GM18517 (cell line): ENCODE results near the gene EGFR.

Experiments
- ATAC-seq: cut with Tn5 transposase; IDR thresholded peaks from one replicate; pipeline ENCODE4 v1.9.1; 2021; ENCODE audit warnings: mild to moderate bottlenecking, moderate library complexity; ENCODE audit not compliant: unreplicated experiment

EGFR gene

GRCh38 chr7:55080000-55080623 lies 61.3 kb downstream of the EGFR start:
- no peak for ATAC-seq

- ATAC-seq: no peak
Observed at GRCh38 chr7:55081068-55081467, 62.3 kb downstream of the EGFR start.

GRCh38 chr7:55081472-55082227 lies 62.8 kb downstream of the EGFR start:
- no peak for ATAC-seq

GRCh38 chr7:55082228-55082603 lies 63.4 kb downstream of the EGFR start:
- ATAC-seq: no peak

GRCh38 chr7:55083206-55083605 lies 64.4 kb downstream of the EGFR start:
- no peak for ATAC-seq

GRCh38 chr7:55084307-55084706 lies 65.5 kb downstream of the EGFR start:
- ATAC-seq: no peak

- ATAC-seq: peak; percentile 14
Observed at GRCh38 chr7:55085511-55086412, 66.9 kb downstream of the EGFR start.

GRCh38 chr7:55086413-55087201 lies 67.8 kb downstream of the EGFR start:
- ATAC-seq: peak; percentile 73

- no peak for ATAC-seq
Observed at GRCh38 chr7:55087521-55087961, 68.7 kb downstream of the EGFR start.

- no peak for ATAC-seq
Observed at GRCh38 chr7:55088107-55088506, 69.3 kb downstream of the EGFR start.

GRCh38 chr7:55088620-55089019 lies 69.8 kb downstream of the EGFR start:
- ATAC-seq: no peak

GRCh38 chr7:55092186-55092974 lies 73.6 kb downstream of the EGFR start:
- no peak for ATAC-seq

GRCh38 chr7:55092975-55093373 lies 74.2 kb downstream of the EGFR start:
- no peak for ATAC-seq

- no peak for ATAC-seq
Observed at GRCh38 chr7:55093674-55094073, 74.9 kb downstream of the EGFR start.

GRCh38 chr7:55094092-55094690 lies 75.4 kb downstream of the EGFR start:
- ATAC-seq: no peak

- ATAC-seq: no peak
Observed at GRCh38 chr7:55095672-55096071, 76.9 kb downstream of the EGFR start.

- ATAC-seq: no peak
Observed at GRCh38 chr7:55096323-55096722, 77.5 kb downstream of the EGFR start.

- ATAC-seq: no peak
Observed at GRCh38 chr7:55097100-55097499, 78.3 kb downstream of the EGFR start.

GRCh38 chr7:55099066-55099820 lies 80.4 kb downstream of the EGFR start:
- ATAC-seq: no peak
